HG03575 (cell line): ENCODE measurements around the gene ISM1.
A peak's percentile ranks its signal among the peaks of the same experiment; 100 is the strongest.

ENCODE experiments used
- ATAC-seq: cut with Tn5 transposase; IDR thresholded peaks from one replicate; pipeline ENCODE4 v1.9.1; 2021; ENCODE audit not compliant: unreplicated experiment, insufficient number of reproducible peaks, low FRiP score; ENCODE audit errors: extremely low read depth

Gene ISM1

DNA sequence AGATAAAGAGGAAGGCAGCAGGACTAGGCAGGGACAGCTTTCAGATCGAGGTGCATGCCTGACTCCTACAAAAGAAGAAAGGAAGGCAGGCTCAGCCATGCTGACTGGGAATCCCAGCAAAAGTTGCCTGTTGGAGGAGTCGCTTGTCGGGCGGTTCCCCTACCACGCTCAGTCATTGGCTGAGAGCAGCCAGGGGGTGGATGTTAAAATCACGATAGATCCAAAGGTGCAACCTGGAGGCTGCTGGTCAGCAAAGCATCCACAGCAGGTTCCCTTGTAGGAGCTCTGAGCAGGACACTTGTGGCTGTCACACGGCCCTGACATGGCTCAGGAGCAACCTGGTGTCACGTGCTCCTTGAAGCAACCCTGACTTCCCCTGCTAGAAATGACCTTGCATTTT lies 74.6 kb downstream of the ISM1 start:
- no peak for ATAC-seq

GRCh38 chr20:13296070-13296469 lies 75.0 kb downstream of the ISM1 start:
- ATAC-seq, result no peak

GRCh38 chr20:13297147-13297899 lies 76.2 kb downstream of the ISM1 start:
- no peak for ATAC-seq

DNA sequence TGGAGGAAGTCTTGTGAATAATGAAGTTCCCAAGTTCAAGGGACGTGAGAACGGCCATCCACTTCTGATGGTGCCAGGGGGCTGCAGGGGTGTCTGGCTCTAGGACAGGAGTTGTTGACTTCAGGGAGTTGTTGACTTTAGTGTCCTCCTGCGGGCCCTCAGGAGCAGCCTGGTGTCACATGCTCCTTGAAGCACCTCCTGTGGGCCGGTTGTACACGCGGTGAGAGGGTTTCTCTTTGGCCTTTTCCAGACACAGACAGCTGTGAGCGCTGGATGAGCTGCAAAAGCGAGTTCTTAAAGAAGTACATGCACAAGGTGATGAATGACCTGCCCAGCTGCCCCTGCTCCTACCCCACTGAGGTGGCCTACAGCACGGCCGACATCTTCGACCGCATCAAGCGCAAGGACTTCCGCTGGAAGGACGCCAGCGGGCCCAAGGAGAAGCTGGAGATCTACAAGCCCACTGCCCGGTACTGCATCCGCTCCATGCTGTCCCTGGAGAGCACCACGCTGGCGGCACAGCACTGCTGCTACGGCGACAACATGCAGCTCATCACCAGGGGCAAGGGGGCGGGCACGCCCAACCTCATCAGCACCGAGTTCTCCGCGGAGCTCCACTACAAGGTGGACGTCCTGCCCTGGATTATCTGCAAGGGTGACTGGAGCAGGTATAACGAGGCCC lies 77.8 kb downstream of the ISM1 start:
- no peak for ATAC-seq

- no peak for ATAC-seq
Observed at GRCh38 chr20:13299401-13299800, 78.3 kb downstream of the ISM1 start.

DNA sequence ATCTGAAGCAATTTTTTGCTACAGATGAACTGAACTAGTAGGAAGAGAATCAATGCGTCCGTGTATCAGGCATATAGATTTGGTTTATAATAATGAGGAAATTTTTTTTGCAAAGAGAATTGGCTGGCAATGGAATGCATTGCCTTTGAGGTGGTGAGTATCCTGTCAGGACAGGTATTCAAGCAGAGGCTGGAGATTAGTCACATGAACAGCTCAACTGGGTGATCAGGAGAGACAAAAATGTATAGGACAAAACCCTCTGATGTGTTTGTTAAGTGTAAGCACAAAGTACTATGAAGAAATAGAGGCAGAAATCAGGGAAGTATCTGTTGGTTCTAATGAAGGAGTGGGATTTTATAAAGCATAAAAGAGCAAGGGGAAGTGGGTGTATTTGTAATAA lies 80.5 kb downstream of the ISM1 start:
- ATAC-seq, result no peak

- peak; percentile 56 for ATAC-seq
Observed at GRCh38 chr20:13302647-13303450, 81.8 kb downstream of the ISM1 start.

DNA sequence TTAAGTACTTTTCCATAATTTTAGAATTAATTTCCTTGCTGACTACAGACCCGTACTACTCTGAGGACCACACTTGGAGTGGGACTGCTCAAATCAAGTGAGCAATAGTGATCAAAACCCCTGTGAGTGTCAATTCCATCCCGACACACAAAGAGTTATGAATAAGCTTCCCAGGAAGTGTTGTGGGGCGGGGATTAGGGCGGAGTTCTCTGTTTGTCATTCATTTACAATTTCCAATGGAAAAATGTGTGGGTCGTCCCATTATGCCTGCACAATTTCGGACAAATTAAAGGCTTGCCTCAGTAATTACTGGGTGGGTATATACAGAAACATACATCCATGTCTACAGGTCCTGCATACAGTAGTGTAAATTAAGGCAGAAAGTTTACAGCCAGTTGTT lies 84.2 kb downstream of the ISM1 start:
- ATAC-seq, result no peak

GRCh38 chr20:13307562-13308163 lies 86.6 kb downstream of the ISM1 start:
- ATAC-seq, result no peak

DNA sequence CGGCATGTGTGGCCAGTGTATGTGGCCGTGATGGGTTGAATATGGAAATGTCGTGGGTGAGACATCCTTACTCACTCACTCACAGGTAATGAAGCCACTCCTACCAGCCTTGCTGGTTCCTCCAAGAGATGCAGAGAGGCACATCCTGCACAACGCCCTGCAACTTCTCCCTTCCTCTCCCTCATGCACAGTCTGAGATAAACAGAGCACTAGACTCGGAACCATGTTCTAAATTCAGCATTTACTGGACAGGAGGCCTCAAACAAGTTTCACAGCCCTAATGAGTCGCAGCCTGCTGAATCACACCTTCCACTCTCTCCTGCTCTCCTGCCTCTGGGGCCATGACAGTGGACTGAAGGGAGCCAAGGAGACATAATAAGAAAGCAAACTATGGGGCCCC lies 91.2 kb downstream of the ISM1 start:
- ATAC-seq, result no peak

GRCh38 chr20:13313201-13313600 lies 92.1 kb downstream of the ISM1 start:
- no peak for ATAC-seq

GRCh38 chr20:13317439-13317838 lies 96.4 kb downstream of the ISM1 start:
- no peak for ATAC-seq

GRCh38 chr20:13318871-13319521 lies 97.9 kb downstream of the ISM1 start:
- no peak for ATAC-seq

DNA sequence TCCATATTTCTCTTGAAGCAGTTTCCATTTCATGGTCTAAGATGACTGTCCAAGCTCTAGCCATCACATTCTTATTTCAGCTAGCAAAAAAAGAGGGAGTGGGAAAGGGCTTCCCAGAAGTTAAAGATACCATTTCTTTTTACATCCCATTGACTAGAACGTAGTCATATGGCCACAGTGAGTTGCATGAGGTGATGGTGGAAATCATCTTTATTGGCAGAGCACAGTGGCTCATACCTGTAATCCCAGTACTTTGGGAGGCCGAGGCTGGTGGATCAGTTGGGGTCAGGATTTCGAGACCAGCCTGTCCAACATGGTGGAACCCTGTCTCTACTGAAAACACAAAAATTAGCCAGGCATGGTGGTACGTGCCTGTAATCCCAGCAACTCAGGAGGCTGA lies 99.6 kb downstream of the ISM1 start:
- no peak for ATAC-seq

DNA sequence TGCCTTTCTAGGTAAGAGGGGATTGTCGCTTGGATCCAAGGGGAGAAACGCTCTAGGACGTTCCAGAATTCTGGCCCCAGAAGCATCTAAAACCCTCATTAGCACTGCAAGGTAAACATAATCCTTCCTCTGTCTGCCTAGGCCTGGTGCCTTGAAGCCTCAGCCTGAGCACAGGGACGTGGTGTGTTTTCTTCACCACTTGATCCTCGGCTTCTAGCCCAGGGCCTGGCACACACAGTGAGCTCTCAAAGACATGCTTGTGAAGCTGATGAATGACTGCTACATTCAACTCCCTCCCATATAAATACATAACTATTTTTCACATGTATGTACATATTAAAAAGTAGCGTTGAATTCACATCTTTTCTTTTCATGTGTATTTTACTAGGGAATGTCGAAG lies 100.3 kb downstream of the ISM1 start:
- no peak for ATAC-seq

DNA sequence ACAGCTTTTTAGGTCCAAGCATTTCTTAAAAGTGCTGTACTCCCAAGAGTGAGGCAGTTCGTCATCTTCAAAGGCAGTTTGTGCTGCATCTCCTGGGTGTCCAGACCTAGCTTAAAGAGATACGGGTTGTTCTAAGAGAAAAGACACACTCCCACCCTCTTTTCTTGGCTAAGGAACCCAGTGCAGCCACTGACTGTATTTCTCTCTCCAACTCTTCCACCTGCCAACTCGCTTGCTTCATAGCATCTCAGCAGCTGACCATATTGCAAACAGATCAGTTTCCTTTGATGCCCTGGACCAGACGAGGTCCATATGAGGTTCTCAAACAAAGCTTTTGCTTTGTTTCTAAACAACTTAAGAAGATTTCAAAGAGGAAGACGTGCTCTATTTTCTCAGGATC lies 101.1 kb downstream of the ISM1 start:
- no peak for ATAC-seq

DNA sequence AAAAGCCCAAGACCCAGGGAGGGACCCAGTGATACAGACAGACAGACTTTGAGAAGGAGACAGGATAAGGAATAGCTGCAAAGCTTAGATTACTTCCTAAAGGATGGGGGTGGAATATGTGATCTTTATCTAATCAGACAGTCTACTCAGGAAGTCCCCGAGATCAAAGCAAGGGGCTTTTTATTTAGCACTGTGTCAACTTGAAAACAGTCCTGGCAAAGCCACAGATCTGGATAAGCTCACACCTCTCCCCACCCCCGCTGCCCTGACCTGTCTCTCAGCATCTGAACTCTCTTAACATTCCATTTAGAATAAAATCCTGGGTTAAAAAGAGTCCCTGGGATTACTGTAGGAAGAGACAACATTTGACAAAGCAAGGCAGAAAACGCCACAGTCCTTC lies 101.5 kb downstream of the ISM1 start:
- no peak for ATAC-seq

DNA sequence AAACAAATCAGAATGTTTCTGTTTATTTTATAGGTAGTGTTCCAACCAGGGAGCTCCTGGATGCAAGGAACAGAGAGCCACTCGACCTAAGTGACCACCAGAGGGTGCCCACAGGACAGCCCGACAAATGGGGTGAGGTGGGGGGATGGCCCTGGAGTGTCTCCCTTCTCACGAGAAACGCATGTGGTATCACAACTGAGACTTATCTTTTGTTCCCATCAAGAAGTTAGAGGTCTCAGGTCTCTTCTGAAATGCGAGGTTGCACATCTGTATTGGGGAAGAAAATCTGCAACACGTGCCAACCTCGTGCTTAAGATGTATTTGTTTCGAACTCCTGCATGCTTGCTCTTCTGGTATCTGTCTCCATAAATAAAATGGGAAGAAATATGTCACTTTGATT lies 104.0 kb downstream of the ISM1 start:
- ATAC-seq, result no peak

DNA sequence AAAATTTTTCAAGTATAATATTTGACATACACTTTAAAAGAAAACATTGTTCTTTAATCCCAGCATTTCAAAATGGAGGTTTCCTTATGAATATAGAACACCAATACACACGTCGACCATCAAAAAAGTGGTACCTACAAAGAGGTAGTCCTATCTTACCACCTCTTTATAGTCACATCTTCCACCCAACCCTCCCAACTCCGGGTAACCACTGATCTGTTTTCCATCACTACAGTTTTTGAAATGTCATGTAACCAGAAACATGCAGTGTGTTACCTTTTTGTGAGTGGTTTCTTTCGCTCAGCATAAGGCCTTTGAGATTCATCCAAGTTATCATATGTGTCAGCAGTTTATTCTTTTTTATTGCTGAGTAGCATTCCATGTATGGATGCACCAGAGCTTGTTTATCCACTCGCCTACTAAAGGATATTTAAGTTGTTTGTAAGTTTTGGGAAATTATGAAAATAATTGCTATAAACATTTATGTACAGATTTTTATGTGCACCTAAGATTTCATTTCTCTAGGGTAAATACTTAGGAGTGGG lies 104.8 kb downstream of the ISM1 start:
- ATAC-seq, result no peak
